Measurements from ENCODE around the gene PIN1. TPM values are rescaled to one million over a fixed set of nuclear protein-coding genes. Genes with fewer than 3 reads are reported as not detected.

The PIN1 gene
- total RNA-seq, 1 donor from 2014 or later = 69.9 TPM

DNA sequence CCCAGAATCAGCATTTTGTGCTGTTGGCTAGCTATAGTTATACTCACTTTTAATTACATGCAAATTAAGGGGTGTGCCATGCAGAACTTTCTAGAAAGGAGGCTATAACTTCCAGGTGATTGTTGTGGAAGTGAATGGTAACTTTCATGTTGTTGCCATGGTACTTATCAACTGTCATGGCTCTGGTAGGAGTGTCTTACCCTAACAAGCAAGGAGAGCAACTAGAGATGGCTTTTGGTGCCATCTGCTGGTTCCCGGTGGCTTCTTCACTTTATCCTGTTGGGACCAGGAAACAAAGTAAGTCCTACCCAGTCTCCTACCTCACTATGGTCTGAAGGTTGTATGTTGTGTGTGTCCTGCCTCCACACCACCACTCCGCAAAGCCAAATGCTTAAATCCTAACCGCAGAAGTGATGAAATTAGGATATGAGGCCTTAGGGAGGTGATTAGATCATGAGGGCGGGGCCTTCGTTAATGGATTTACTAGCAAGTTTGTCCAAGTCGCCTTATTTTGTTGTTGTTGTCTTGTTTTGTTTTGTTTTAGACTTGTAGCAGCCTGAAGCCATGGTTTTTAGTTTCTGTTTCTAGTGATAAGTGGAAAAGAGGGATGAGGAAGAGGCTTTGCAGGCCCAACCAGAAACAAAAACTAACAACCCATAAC, 38.9 kb upstream of the PIN1 start:
- H3K9me3 Mint-ChIP-seq (ENCODE audit: unreplicated experiment) = no peaks in the 10 kb centered on the region
- peak; percentile 82 for DNase-seq (ENCODE audit: low spot score)
- H3K4me1 Mint-ChIP-seq (ENCODE audit: unreplicated experiment) = peaks cover 11% of the 10 kb centered on the region
- H3K27me3 Mint-ChIP-seq (ENCODE audit: unreplicated experiment) = peaks cover 6% of the 10 kb centered on the region
- TF ChIP-seq, protein P1, sequence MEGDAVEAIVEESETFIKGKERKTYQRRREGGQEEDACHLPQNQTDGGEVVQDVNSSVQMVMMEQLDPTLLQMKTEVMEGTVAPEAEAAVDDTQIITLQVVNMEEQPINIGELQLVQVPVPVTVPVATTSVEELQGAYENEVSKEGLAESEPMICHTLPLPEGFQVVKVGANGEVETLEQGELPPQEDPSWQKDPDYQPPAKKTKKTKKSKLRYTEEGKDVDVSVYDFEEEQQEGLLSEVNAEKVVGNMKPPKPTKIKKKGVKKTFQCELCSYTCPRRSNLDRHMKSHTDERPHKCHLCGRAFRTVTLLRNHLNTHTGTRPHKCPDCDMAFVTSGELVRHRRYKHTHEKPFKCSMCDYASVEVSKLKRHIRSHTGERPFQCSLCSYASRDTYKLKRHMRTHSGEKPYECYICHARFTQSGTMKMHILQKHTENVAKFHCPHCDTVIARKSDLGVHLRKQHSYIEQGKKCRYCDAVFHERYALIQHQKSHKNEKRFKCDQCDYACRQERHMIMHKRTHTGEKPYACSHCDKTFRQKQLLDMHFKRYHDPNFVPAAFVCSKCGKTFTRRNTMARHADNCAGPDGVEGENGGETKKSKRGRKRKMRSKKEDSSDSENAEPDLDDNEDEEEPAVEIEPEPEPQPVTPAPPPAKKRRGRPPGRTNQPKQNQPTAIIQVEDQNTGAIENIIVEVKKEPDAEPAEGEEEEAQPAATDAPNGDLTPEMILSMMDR (IDR thresholded peaks at IDR 0.05; ENCODE audit: unreplicated experiment) = peak; percentile 61
- H3K36me3 Mint-ChIP-seq (ENCODE audit: low read depth, unreplicated experiment) = peaks cover 9% of the 10 kb centered on the region
- H3K27ac Mint-ChIP-seq (ENCODE audit: unreplicated experiment) = peak overlapping the region; percentile 94
- no peak overlapping the region for H3K4me3 Mint-ChIP-seq (ENCODE audit: unreplicated experiment)

DNA sequence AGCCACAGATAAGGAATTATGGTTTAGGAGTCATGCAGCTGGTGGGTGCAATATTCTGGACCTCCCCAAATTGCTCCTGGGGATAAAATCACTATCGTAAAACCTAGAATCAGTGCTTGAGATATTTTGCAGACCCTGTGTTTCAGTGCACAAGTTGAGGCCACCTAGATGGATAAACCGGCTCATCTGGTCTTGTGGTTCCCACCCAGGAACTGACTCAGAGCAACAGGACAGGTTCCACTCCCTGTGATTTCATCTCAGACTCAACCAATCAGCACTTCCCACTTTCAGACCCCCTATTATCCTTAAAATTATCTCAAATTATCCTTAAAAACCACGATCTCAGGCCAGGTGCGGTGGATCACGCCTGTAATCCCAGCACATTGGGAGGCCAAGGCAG, 37.2 kb upstream of the PIN1 start:
- Mint-ChIP-seq H3K27me3 (ENCODE audit: unreplicated experiment) (peaks cover 6% of the 10 kb centered on the region), H3K9me3 (ENCODE audit: unreplicated experiment) (no peaks in the 10 kb centered on the region), H3K36me3 (ENCODE audit: low read depth, unreplicated experiment) (peaks cover 15% of the 10 kb centered on the region), H3K4me1 (ENCODE audit: unreplicated experiment) (peaks cover 11% of the 10 kb centered on the region), H3K4me3 (ENCODE audit: unreplicated experiment) (peak overlapping the region; percentile 51), H3K27ac (ENCODE audit: unreplicated experiment) (no peak overlapping the region)
- no peak for DNase-seq (ENCODE audit: low spot score)
- TF ChIP-seq, protein P1 (IDR thresholded peaks at IDR 0.05; ENCODE audit: unreplicated experiment) = no peak

DNA sequence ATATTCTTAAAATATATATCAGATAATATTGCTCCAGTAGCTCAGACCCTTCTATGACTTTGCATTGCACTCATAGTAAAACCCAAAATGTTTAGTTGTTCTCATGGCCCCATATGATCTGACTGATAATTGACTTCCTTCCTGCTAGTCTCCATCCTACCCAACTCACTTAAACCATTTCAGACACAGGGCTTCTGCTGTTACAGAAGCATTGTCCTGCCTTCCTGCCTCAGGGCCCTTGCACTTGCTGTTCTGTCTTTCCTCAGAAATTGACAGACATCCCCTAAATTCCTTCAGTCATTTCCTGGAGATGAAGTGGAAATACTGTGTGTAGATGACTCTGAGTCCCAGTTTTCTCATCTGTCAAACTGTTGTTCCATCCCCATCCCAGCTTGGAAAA, 36.0 kb upstream of the PIN1 start:
- Mint-ChIP-seq H3K27me3 (ENCODE audit: unreplicated experiment) (no peaks in the 10 kb centered on the region), H3K9me3 (ENCODE audit: unreplicated experiment) (peaks cover 5% of the 10 kb centered on the region), H3K36me3 (ENCODE audit: low read depth, unreplicated experiment) (peaks cover 9% of the 10 kb centered on the region), H3K27ac (ENCODE audit: unreplicated experiment) (no peak overlapping the region), H3K4me3 (ENCODE audit: unreplicated experiment) (peak overlapping the region; percentile 38), H3K4me1 (ENCODE audit: unreplicated experiment) (peaks cover 6% of the 10 kb centered on the region)
- TF ChIP-seq, protein P1 (IDR thresholded peaks at IDR 0.05; ENCODE audit: unreplicated experiment) = no peak
- DNase-seq (ENCODE audit: low spot score) = no peak

DNA sequence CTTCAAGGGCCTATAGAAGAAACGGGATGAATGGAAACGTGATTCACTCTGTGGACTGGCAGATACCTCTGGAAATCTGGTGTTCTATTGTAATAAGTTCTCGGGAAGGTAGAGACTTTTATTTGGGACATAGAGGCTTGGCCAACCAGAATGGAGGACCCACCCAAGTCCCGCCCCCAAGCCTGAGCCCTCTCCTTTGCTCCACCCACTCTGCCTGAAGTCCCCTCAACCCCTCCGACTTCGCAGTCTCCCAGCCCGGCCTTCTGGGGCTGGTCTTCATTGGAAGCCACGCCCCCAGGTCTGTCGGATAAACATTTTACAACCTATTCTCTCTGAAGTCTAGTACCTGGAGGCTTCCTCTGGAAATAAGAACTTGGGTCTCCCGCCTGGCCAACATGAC, 33.1 kb upstream of the PIN1 start:
- TF ChIP-seq, protein P1 (IDR thresholded peaks at IDR 0.05; ENCODE audit: unreplicated experiment) = no peak
- peaks cover 2% of the 10 kb centered on the region for H3K4me1 Mint-ChIP-seq (ENCODE audit: unreplicated experiment)
- H3K9me3 Mint-ChIP-seq (ENCODE audit: unreplicated experiment) = peaks cover 5% of the 10 kb centered on the region
- peaks cover 6% of the 10 kb centered on the region for H3K36me3 Mint-ChIP-seq (ENCODE audit: low read depth, unreplicated experiment)
- no peak for DNase-seq (ENCODE audit: low spot score)
- H3K4me3 Mint-ChIP-seq (ENCODE audit: unreplicated experiment) = no peak overlapping the region
- H3K27me3 Mint-ChIP-seq (ENCODE audit: unreplicated experiment) = no peaks in the 10 kb centered on the region
- H3K27ac Mint-ChIP-seq (ENCODE audit: unreplicated experiment) = no peak overlapping the region

DNA sequence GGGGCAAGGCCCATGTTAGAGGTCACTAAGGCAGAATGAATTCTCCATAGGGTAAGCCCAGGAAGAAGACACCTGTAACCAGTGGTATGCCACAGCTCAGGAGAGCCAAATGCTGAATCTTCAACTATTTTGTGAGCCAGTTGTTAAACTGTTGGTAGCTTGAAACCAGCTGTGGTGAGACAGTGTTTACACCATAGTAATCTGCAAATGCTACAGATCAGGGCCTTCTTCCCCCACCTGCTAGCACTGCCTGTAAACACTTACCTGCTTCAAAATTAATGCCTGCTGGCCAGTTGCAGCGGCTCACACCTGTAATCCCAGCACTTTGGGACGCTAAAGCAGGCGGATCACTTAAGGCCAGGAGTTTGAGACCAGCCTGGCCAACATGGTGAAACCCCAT, 28.3 kb upstream of the PIN1 start:
- Mint-ChIP-seq H3K4me1 (ENCODE audit: unreplicated experiment) (no peaks in the 10 kb centered on the region), H3K27me3 (ENCODE audit: unreplicated experiment) (no peaks in the 10 kb centered on the region), H3K9me3 (ENCODE audit: unreplicated experiment) (peaks cover 5% of the 10 kb centered on the region), H3K27ac (ENCODE audit: unreplicated experiment) (no peak overlapping the region), H3K36me3 (ENCODE audit: low read depth, unreplicated experiment) (peaks cover 15% of the 10 kb centered on the region), H3K4me3 (ENCODE audit: unreplicated experiment) (no peak overlapping the region)
- TF ChIP-seq, protein P1 (IDR thresholded peaks at IDR 0.05; ENCODE audit: unreplicated experiment) = no peak
- no peak for DNase-seq (ENCODE audit: low spot score)
